Measurements from ENCODE around the gene SHLD2.
"Not testable (repeated sequence)": the region's sequence is repeated elsewhere in the genome, so short reads cannot be mapped to it uniquely, and the experiment has no call there.

SHLD2 gene

GRCh38 chr10:87094373-87095235 is at the start of gene SHLD2, which contains the start of gene GLUD1:
SHLD2 (plus strand) TSS chr10:87095206; CDS start chr10:87151355, 56,149 bp downstream.
GLUD1 (minus strand) TSS chr10:87094843; CDS start chr10:87094769, 74 bp downstream.
- DNase-seq (ENCODE audit: low read depth in 3 of 3), result peak; percentile 74 to 79 (median 77)

- DNase-seq (ENCODE audit: low read depth in 3 of 3), result no peak
Measured at GRCh38 chr10:87045434-87045938, 49.5 kb upstream of the SHLD2 start.

- no peak for DNase-seq (ENCODE audit: low read depth in 3 of 3)
Measured at GRCh38 chr10:87053111-87053510, 41.9 kb upstream of the SHLD2 start.

- DNase-seq (ENCODE audit: low read depth in 3 of 3), result no peak
Measured at GRCh38 chr10:87053577-87054181, 41.3 kb upstream of the SHLD2 start.

- no peak for DNase-seq (ENCODE audit: low read depth in 3 of 3)
Measured at GRCh38 chr10:87054373-87055295, 40.4 kb upstream of the SHLD2 start.

- DNase-seq (ENCODE audit: low read depth in 3 of 3), result no peak
Measured at GRCh38 chr10:87058171-87058570, 36.8 kb upstream of the SHLD2 start.

- DNase-seq (ENCODE audit: low read depth in 3 of 3), result no peak
Measured at GRCh38 chr10:87059401-87059800, 35.6 kb upstream of the SHLD2 start.

- no peak for DNase-seq (ENCODE audit: low read depth in 3 of 3)
Measured at GRCh38 chr10:87060280-87060928, 34.6 kb upstream of the SHLD2 start.

- DNase-seq (ENCODE audit: low read depth in 3 of 3), result no peak
Measured at GRCh38 chr10:87064651-87065050, 30.4 kb upstream of the SHLD2 start.

- no peak for DNase-seq (ENCODE audit: low read depth in 3 of 3)
Measured at GRCh38 chr10:87066178-87066577, 28.8 kb upstream of the SHLD2 start.

- DNase-seq (ENCODE audit: low read depth in 3 of 3), result no peak
Measured at GRCh38 chr10:87066865-87067264, 28.1 kb upstream of the SHLD2 start.

- no peak for DNase-seq (ENCODE audit: low read depth in 3 of 3)
Measured at GRCh38 chr10:87068281-87068680, 26.7 kb upstream of the SHLD2 start.

- no peak for DNase-seq (ENCODE audit: low read depth in 3 of 3)
Measured at GRCh38 chr10:87072449-87072848, 22.6 kb upstream of the SHLD2 start.

- not testable (repeated sequence) for DNase-seq (ENCODE audit: low read depth in 3 of 3)
Measured at GRCh38 chr10:87076421-87076820, 18.6 kb upstream of the SHLD2 start.

GRCh38 chr10:87079106-87079836 is 15.7 kb upstream of the SHLD2 start:
- no peak for DNase-seq (ENCODE audit: low read depth in 3 of 3)

GRCh38 chr10:87080621-87081020 is 14.4 kb upstream of the SHLD2 start:
- DNase-seq (ENCODE audit: low read depth in 3 of 3), result not testable (repeated sequence)

GRCh38 chr10:87081574-87081973 is 13.4 kb upstream of the SHLD2 start:
- not testable (repeated sequence) for DNase-seq (ENCODE audit: low read depth in 3 of 3)

- DNase-seq (ENCODE audit: low read depth in 3 of 3), result not testable (repeated sequence)
Measured at GRCh38 chr10:87082219-87082618, 12.8 kb upstream of the SHLD2 start.

- DNase-seq (ENCODE audit: low read depth in 3 of 3), result not testable (repeated sequence)
Measured at GRCh38 chr10:87083576-87084290, 11.3 kb upstream of the SHLD2 start.

- not testable (repeated sequence) for DNase-seq (ENCODE audit: low read depth in 3 of 3)
Measured at GRCh38 chr10:87084291-87084782, 10.7 kb upstream of the SHLD2 start.

All from stimulated activated CD4-positive, alpha-beta T cell treated with anti-CD3 and anti-CD28 coated beads, TNF-alpha, amount 100 ng/mL, for 4 hours (primary cell).